Spleen (tissue), 7 donors: ENCODE results near the gene KCNJ18.
"Not testable (repeated sequence)": the region's sequence is repeated elsewhere in the genome, so short reads cannot be mapped to it uniquely, and the experiment has no call there.

Experiments
- CTCF ChIP-seq, 11 experiments: fragments of 200-600 bp in 7 of 11; fragments of 450-650 bp in 4 of 11; sonication (generic) in 4 of 11; IDR thresholded peaks in 8 of 11; conservative IDR thresholded peaks in 3 of 11; 1 replicate in 7 of 11; 2 replicates in 4 of 11; pipeline versions ENCODE4 v1.4.0 to v1.8.0; 2016 to 2021; ENCODE audit warnings: antibody characterized with exemption in 11 of 11, inconsistent platforms in 4 of 11, mild to moderate bottlenecking in 1 of 11
- POLR2A ChIP-seq, 3 donors: fragments of 450-650 bp; IDR thresholded peaks; one replicate each; pipeline ENCODE4 v1.5.1; 2017; ENCODE audit warnings: antibody characterized with exemption in 3 of 3, mild to moderate bottlenecking in 1 of 3
- POLR2AphosphoS5 ChIP-seq, 3 donors: sonication (generic); formaldehyde crosslinking; IDR thresholded peaks; one replicate each; pipeline ENCODE4 v1.5.1; 2017; ENCODE audit warnings: antibody characterized with exemption in 3 of 3
- donor health status: DM: no; HTN: no; CAD: no; lungs with moderate emphysema.
- donor health status: DM: no; HTN: no; CAD: no.
- donor health status: DM: no; HTN: no; CAD: no.

- not testable (repeated sequence) for TF ChIP-seq POLR2AphosphoS5 (IDR thresholded peaks at IDR 0.05); CTCF (IDR thresholded peaks at IDR 0.05 in 8 of 11, conservative IDR thresholded peaks at IDR 0.05 in 3 of 11); POLR2A (IDR thresholded peaks at IDR 0.05)
Measured at GRCh38 chr17:21696842-21697507, 4.7 kb downstream of the KCNJ18 start.
